ENCODE data around the gene PNMA1.
"Not testable (repeated sequence)": the region's sequence is repeated elsewhere in the genome, so short reads cannot be mapped to it uniquely, and the experiment has no call there.

PNMA1 gene

GRCh38 chr14:73715707-73716106 lies 1.5 kb upstream of the PNMA1 start:
- DNase-seq (ENCODE audit: low read depth) = no peak

- no peak for DNase-seq (ENCODE audit: low read depth)
Measured at GRCh38 chr14:73714656-73715081, 485 bp upstream of the PNMA1 start.

- no peak for DNase-seq (ENCODE audit: low read depth)
Measured at GRCh38 chr14:73713206-73713802, 880 bp downstream of the PNMA1 start.

GRCh38 chr14:73712540-73713180 lies 1.5 kb downstream of the PNMA1 start:
- no peak for DNase-seq (ENCODE audit: low read depth)

GRCh38 chr14:73712071-73712506 lies 2.1 kb downstream of the PNMA1 start:
- DNase-seq (ENCODE audit: low read depth) = no peak

- DNase-seq (ENCODE audit: low read depth) = no peak
Measured at GRCh38 chr14:73710737-73711136, 3.4 kb downstream of the PNMA1 start.

GRCh38 chr14:73709904-73710469 lies 4.2 kb downstream of the PNMA1 start:
- no peak for DNase-seq (ENCODE audit: low read depth)

- not testable (repeated sequence) for DNase-seq (ENCODE audit: low read depth)
Measured at GRCh38 chr14:73708076-73708475, 6.1 kb downstream of the PNMA1 start.

GRCh38 chr14:73700325-73700724 lies 13.9 kb downstream of the PNMA1 start:
- no peak for DNase-seq (ENCODE audit: low read depth)

- DNase-seq (ENCODE audit: low read depth) = no peak
Measured at GRCh38 chr14:73696466-73697400, 17.5 kb downstream of the PNMA1 start.

GRCh38 chr14:73695997-73696396 lies 18.2 kb downstream of the PNMA1 start:
- no peak for DNase-seq (ENCODE audit: low read depth)

- DNase-seq (ENCODE audit: low read depth) = no peak
Measured at GRCh38 chr14:73695082-73695481, 19.1 kb downstream of the PNMA1 start.

GRCh38 chr14:73694083-73694482 lies 20.1 kb downstream of the PNMA1 start:
- DNase-seq (ENCODE audit: low read depth) = no peak

GRCh38 chr14:73686901-73687300 lies 27.3 kb downstream of the PNMA1 start:
- DNase-seq (ENCODE audit: low read depth) = no peak

GRCh38 chr14:73685328-73685727 lies 28.9 kb downstream of the PNMA1 start:
- no peak for DNase-seq (ENCODE audit: low read depth)

- DNase-seq (ENCODE audit: low read depth) = no peak
Measured at GRCh38 chr14:73684627-73685026, 29.6 kb downstream of the PNMA1 start.

- no peak for DNase-seq (ENCODE audit: low read depth)
Measured at GRCh38 chr14:73680821-73681220, 33.4 kb downstream of the PNMA1 start.

- DNase-seq (ENCODE audit: low read depth) = no peak
Measured at GRCh38 chr14:73678698-73679097, 35.5 kb downstream of the PNMA1 start.

- no peak for DNase-seq (ENCODE audit: low read depth)
Measured at GRCh38 chr14:73674986-73675385, 39.2 kb downstream of the PNMA1 start.

- DNase-seq (ENCODE audit: low read depth) = no peak
Measured at GRCh38 chr14:73667854-73668253, 46.3 kb downstream of the PNMA1 start.

GRCh38 chr14:73666583-73666982 lies 47.6 kb downstream of the PNMA1 start:
- DNase-seq (ENCODE audit: low read depth) = no peak

- DNase-seq (ENCODE audit: low read depth) = no peak
Measured at GRCh38 chr14:73665130-73665529, 49.1 kb downstream of the PNMA1 start.

Data from GM04503 (cell line).